GM12878 (cell line): ENCODE measurements around the gene SF1. TPM values are rescaled to one million over a fixed set of nuclear protein-coding genes. Genes with fewer than 3 reads are reported as not detected.

Source experiments
- ATAC-seq: fragments of 200-7000 bp; cut with Tn5 transposase; 3 replicates; pipeline ENCODE4 v1.9.1; 2020; ENCODE audit warnings: mild to moderate bottlenecking, moderate library complexity
- BruUV-seq: library from RNA; stranded (reverse); fragments of 400-500 nt; replicated peaks from 2 replicates; lab custom pipeline; 2021; lab: Mats Ljungman, UMichigan
- CTCF ChIA-PET: fragments of 300-600 bp; sonication (Branson Sonifier 250); formaldehyde crosslinking; extraction: SDS; loops from one replicate; lab custom pipeline; 2021; ENCODE audit warnings: inconsistent platforms; lab: Yijun Ruan, JAX
- POLR2A ChIA-PET: fragments of 350-600 bp; formaldehyde crosslinking; extraction: SDS; loops from one replicate; lab custom pipeline; 2021; ENCODE audit warnings: inconsistent platforms; lab: Charles Lee
- RAD21 ChIA-PET: fragments of 300-600 bp; sonication (Branson Sonifier 250); formaldehyde crosslinking; loops from one replicate; lab custom pipeline; 2023; ENCODE audit warnings: antibody characterized with exemption; ENCODE audit not compliant: unreplicated experiment; lab: Charles Lee
- SMC1A ChIA-PET: fragments of 300-600 bp; sonication (Branson Sonifier 250); formaldehyde crosslinking; loops from one replicate; lab custom pipeline; 2023; ENCODE audit not compliant: unreplicated experiment, uncharacterized antibody; lab: Charles Lee
- DNase-seq: peaks from one replicate; pipeline ENCODE4 v3.0.0-alpha.2; 2011; ENCODE audit warnings: low read depth, low spot score
- FAIRE-seq: peaks from 3 replicates; lab custom pipeline; 2011; peaks lifted over from hg19 to GRCh38; lab: Jason Lieb, UNC
- H2AFZ ChIP-seq: 2 replicates; pipeline ENCODE4 v1.6.0; 2011; ENCODE audit warnings: low read depth, low read length, control low read depth; ENCODE audit not compliant: control insufficient read depth
- H3K27ac ChIP-seq: 2 replicates; pipeline ENCODE4 v1.5.1; 2011; ENCODE audit warnings: control low read depth; ENCODE audit not compliant: control insufficient read depth, insufficient read depth
- H3K27me3 ChIP-seq, 2 experiments: replicated peaks in 1 of 2; 2 replicates each; pipeline versions ENCODE4 v1.6.0 to v1.6.1; 2011; ENCODE audit warnings: low read length in 1 of 2; ENCODE audit not compliant: control insufficient read depth in 2 of 2, insufficient read depth in 2 of 2
- H3K36me3 ChIP-seq, 2 experiments: 2 replicates each; pipeline ENCODE4 v1.5.1; 2011; ENCODE audit warnings: low read length in 1 of 2; ENCODE audit not compliant: control insufficient read depth in 2 of 2, insufficient read depth in 2 of 2
- H3K4me1 ChIP-seq: 2 replicates; pipeline ENCODE4 v1.6.1; 2011; ENCODE audit warnings: mild to moderate bottlenecking, low read length, moderate library complexity, mixed read lengths; ENCODE audit not compliant: control insufficient read depth, insufficient read depth
- H3K4me2 ChIP-seq: 2 replicates; pipeline ENCODE4 v1.6.0; 2011; ENCODE audit warnings: control low read depth; ENCODE audit not compliant: control insufficient read depth, insufficient read depth
- H3K4me3 ChIP-seq: fragments of 200-600 bp; sonication (generic); 2 replicates; pipeline ENCODE4 v1.5.1; 2016
- H3K79me2 ChIP-seq: 2 replicates; pipeline ENCODE4 v1.6.0; 2011; ENCODE audit warnings: low read length; ENCODE audit not compliant: control insufficient read depth, insufficient read depth
- H3K9ac ChIP-seq: 2 replicates; pipeline ENCODE4 v1.8.0; 2011; ENCODE audit warnings: low read length, control low read depth, mixed read lengths; ENCODE audit not compliant: control insufficient read depth, insufficient read depth
- H3K9me3 ChIP-seq: replicated peaks from 3 replicates; pipeline ENCODE4 v1.5.1; 2011; ENCODE audit warnings: mild to moderate bottlenecking, low read length; ENCODE audit not compliant: control insufficient read depth, insufficient read depth
- H4K20me1 ChIP-seq: 2 replicates; pipeline ENCODE4 v1.6.0; 2011; ENCODE audit not compliant: control insufficient read depth, insufficient read depth
- BMI1 ChIP-seq: fragments of 450-650 bp; IDR thresholded peaks from 2 replicates; pipeline ENCODE4 v1.6.1; 2016; ENCODE audit warnings: mild to moderate bottlenecking, moderate library complexity, borderline replicate concordance
- BRCA1 ChIP-seq: IDR thresholded peaks from 2 replicates; pipeline ENCODE4 v1.6.1; 2011; ENCODE audit warnings: low read depth, low read length, improper control_type of control experiment
- CBX5 ChIP-seq: sonication (generic); IDR thresholded peaks from 2 replicates; pipeline ENCODE4 v1.6.1; 2016; ENCODE audit warnings: low read depth, moderate library complexity, mild to moderate bottlenecking, inconsistent platforms
- ETV6 ChIP-seq, 2 experiments: fragments of 450-650 bp in 1 of 2; IDR thresholded peaks in 1 of 2; conservative IDR thresholded peaks in 1 of 2; 2 replicates each; pipeline ENCODE4 v1.6.1; 2014; ENCODE audit warnings: antibody characterized with exemption in 1 of 2, borderline replicate concordance in 1 of 2, low read depth in 1 of 2, mild to moderate bottlenecking in 1 of 2, moderate library complexity in 1 of 2
- IRF4 ChIP-seq: IDR thresholded peaks from 2 replicates; pipeline ENCODE4 v1.6.1; 2011; ENCODE audit warnings: low read depth, low read length
- KDM1A ChIP-seq: fragments of 200-600 bp; sonication (generic); IDR thresholded peaks from 2 replicates; pipeline ENCODE4 v1.6.1; 2016; ENCODE audit warnings: borderline replicate concordance
- LARP7 ChIP-seq: fragments of 450-650 bp; IDR thresholded peaks from 2 replicates; pipeline ENCODE4 v1.6.1; 2017; ENCODE audit warnings: mild to moderate bottlenecking
- MLLT1 ChIP-seq: fragments of 450-650 bp; IDR thresholded peaks from 2 replicates; pipeline ENCODE4 v1.6.1; 2016; ENCODE audit warnings: mild to moderate bottlenecking
- MTA3 ChIP-seq: IDR thresholded peaks from 2 replicates; pipeline ENCODE4 v1.6.1; 2012; ENCODE audit warnings: low read length, inconsistent platforms, borderline replicate concordance
- NRF1 ChIP-seq: conservative IDR thresholded peaks from 2 replicates; pipeline ENCODE4 v1.6.1; 2011; ENCODE audit warnings: mild to moderate bottlenecking, low read depth, low read length, improper control_type of control experiment
- RAD21 ChIP-seq: IDR thresholded peaks from 2 replicates; pipeline ENCODE4 v1.6.1; 2011; ENCODE audit warnings: mild to moderate bottlenecking, low read depth, low read length, moderate library complexity; ENCODE audit not compliant: insufficient read depth
- RAD51 ChIP-seq: fragments of 450-650 bp; IDR thresholded peaks from 2 replicates; pipeline ENCODE4 v1.6.1; 2016; ENCODE audit warnings: moderate library complexity, mild to moderate bottlenecking, inconsistent platforms
- SMAD1 ChIP-seq: fragments of 450-650 bp; IDR thresholded peaks from 2 replicates; pipeline ENCODE4 v1.6.1; 2018; ENCODE audit warnings: mild to moderate bottlenecking, low read depth; ENCODE audit not compliant: partially characterized antibody
- SPI1 ChIP-seq: IDR thresholded peaks from 2 replicates; pipeline ENCODE4 v1.6.1; 2011; ENCODE audit warnings: low read depth, mild to moderate bottlenecking, low read length, moderate library complexity, borderline replicate concordance; ENCODE audit not compliant: insufficient read depth
- TCF12 ChIP-seq: IDR thresholded peaks from 2 replicates; pipeline ENCODE4 v1.6.1; 2011; ENCODE audit warnings: low read depth, mild to moderate bottlenecking, low read length
- WGBS: methylation state at CpG from one replicate; pipeline ENCODE4 v1.1.6; 2016; ENCODE audit warnings: low lambda C conversion rate; ENCODE audit not compliant: insufficient replicate concordance, insufficient coverage; ENCODE audit errors: missing lambda C conversion rate; 5-methylcytosine and 5-hydroxymethylcytosine counted together
- in situ Hi-C: fragments of 300-500 bp; cut with MboI; formaldehyde crosslinking; loops from 9 replicates; pipeline ENCODE4 v1.14.3; 2018; ENCODE audit warnings: mixed read lengths
- intact Hi-C: fragments of 100-400 bp; cut with micrococcal nuclease; formaldehyde crosslinking; loops from one replicate; pipeline ENCODE4 v1.14.2; 2022; ENCODE audit not compliant: unreplicated experiment
- polyA plus RNA-seq, 11 experiments: library from polyadenylated mRNA; depleted of rRNA in 4 of 11; unstranded in 6 of 11; stranded (reverse) in 5 of 11; fragments of >200 nt; fragmentation: Nextera tagmentation in 4 of 11; fragmentation: Illumina TruSeq in 1 of 11; extraction: Ambion mirVana in 4 of 11; extraction: Trizol in 1 of 11; gene quantifications; 1 replicate in 1 of 11; 2 replicates in 10 of 11; pipeline versions ENCODE4 v1.2.1 to v1.2.3, GENCODE V29; 2011 to 2016; ENCODE audit warnings: inconsistent platforms in 2 of 11, missing spikeins in 2 of 11, low read depth in 1 of 11
- total RNA-seq, 4 experiments: library from RNA; depleted of rRNA in 3 of 4; stranded (reverse); fragments of >200 nt in 3 of 4; fragmentation: Illumina TruSeq in 1 of 4; extraction: Trizol in 1 of 4; gene quantifications; 2 replicates each; pipeline versions ENCODE4 v1.2.1 to v1.2.3, GENCODE V29; 2013 to 2021

Gene SF1
- total and polyA plus RNA-seq, 10 of the 15 experiments (the other 5 are each of a cell fraction or from before 2014, with no cell fraction given): 13.6 to 337 (median 103) TPM

GRCh38 chr11:64803846-64804345 lies 25.6 kb upstream of the SF1 start:
- FAIRE-seq (peak; percentile 69), ATAC-seq (no peak), DNase-seq (no peak)
- Histone ChIP-seq H3K36me3 (peaks cover 3 to 5% of the 10 kb centered on the region in 2 experiments; a peak in 3 of 4 replicates), H3K79me2 (peaks cover 30% of the 10 kb centered on the region), H3K27ac (peak overlapping the region; percentile 75), H2AFZ (peak overlapping the region; percentile 62), H3K4me1 (peaks cover 37% of the 10 kb centered on the region), H3K9ac (peak overlapping the region; percentile 67), H3K27me3 (no peaks in the 10 kb centered on the region), H3K4me2 (peak overlapping the region; percentile 97), H3K9me3 (no peaks in the 10 kb centered on the region), H3K4me3 (peak overlapping the region; percentile 81), H4K20me1 (no peaks in the 10 kb centered on the region)
- no peak for TF ChIP-seq TCF12
- no peak for TF ChIP-seq RAD51
- TF ChIP-seq MLLT1: no peak
- TF ChIP-seq NRF1: no peak
- TF ChIP-seq RAD21: no peak
- TF ChIP-seq BMI1: no peak
- TF ChIP-seq BRCA1: no peak
- TF ChIP-seq ETV6 (conservative IDR thresholded peaks at IDR 0.05 in 1 of 2, IDR thresholded peaks at IDR 0.05 in 1 of 2; ENCODE audit: borderline replicate concordance in 1 of 2, low read depth in 1 of 2): no peak
- TF ChIP-seq SPI1: no peak
- TF ChIP-seq CBX5: no peak
- no peak for TF ChIP-seq KDM1A
- TF ChIP-seq SMAD1: no peak
- TF ChIP-seq IRF4: no peak
- no peak for TF ChIP-seq MTA3
- no peak for TF ChIP-seq LARP7
- intact Hi-C loops: no loop called here
- ChIA-PET POLR2A (interaction anchor here (0.6 to 5.4 kb wide), 3 partner anchors 25 to 117 kb away, joined by 3 to 33 read pairs (median 3); partner anchors contain the start of gene SF1), CTCF (interaction anchor here (0.5 to 5.8 kb wide), 6 partner anchors 10 to 65 kb away, joined by 3 to 41 read pairs (median 4); no protein-coding TSS in a partner anchor), SMC1A (interaction anchor here (1.0 to 1.5 kb wide), 2 partner anchors 44 to 318 kb away, joined by 4 read pairs; partner anchors contain the start of genes FAU and MRPL49), RAD21 (interaction anchor here (2.8 kb wide), 1 partner anchor 25 kb away, joined by 12 read pairs; the partner anchor contains the start of gene SF1)
- in situ Hi-C loops: no loop called here
- BruUV-seq: no TSS peak
- WGBS: 67% methylated on average over 15 of the region's 15 CpGs
